WTC11 (cell line): ENCODE data around the gene SLC30A1.
"Not testable (repeated sequence)": the region's sequence is repeated elsewhere in the genome, so short reads cannot be mapped to it uniquely, and the experiment has no call there.

Experiments
- ATF1 ChIP-seq: sonication (generic); formaldehyde crosslinking; IDR thresholded peaks from 2 replicates; pipeline ENCODE4 v1.8.1; 2023; ENCODE audit warnings: mild to moderate bottlenecking, moderate library complexity, missing genetic modification reagents
- CREM ChIP-seq: sonication (generic); formaldehyde crosslinking; IDR thresholded peaks from 2 replicates; pipeline ENCODE4 v1.8.1; 2022; ENCODE audit warnings: mild to moderate bottlenecking, missing genetic modification reagents, moderate library complexity
- KAT7 ChIP-seq: sonication (generic); formaldehyde crosslinking; IDR thresholded peaks from 2 replicates; pipeline ENCODE4 v1.8.1; 2023; ENCODE audit warnings: missing genetic modification reagents, mild to moderate bottlenecking, borderline replicate concordance
- NR2C2 ChIP-seq: sonication (generic); formaldehyde crosslinking; IDR thresholded peaks from 2 replicates; pipeline ENCODE4 v1.8.0; 2022; ENCODE audit warnings: mild to moderate bottlenecking, missing genetic modification reagents
- NR3C1 ChIP-seq: sonication (generic); formaldehyde crosslinking; conservative IDR thresholded peaks from 2 replicates; pipeline ENCODE4 v1.8.1; 2023; ENCODE audit warnings: low read depth, mild to moderate bottlenecking, missing genetic modification reagents
- TEAD4 ChIP-seq: sonication (generic); formaldehyde crosslinking; IDR thresholded peaks from 2 replicates; pipeline ENCODE4 v1.8.0; 2022; ENCODE audit warnings: mild to moderate bottlenecking, missing genetic modification reagents
- ZNF416 ChIP-seq: fragments of 250-450 bp; sonication (Bioruptor Pico); IDR thresholded peaks from 2 replicates; pipeline ENCODE4 v1.9.0; 2021; ENCODE audit warnings: mild to moderate bottlenecking, inconsistent platforms
- TF ChIP-seq, protein P1 (sequence below): fragments of 200-600 bp; IDR thresholded peaks from 2 replicates; pipeline ENCODE4 v1.8.0; 2022; ENCODE audit warnings: antibody characterized with exemption
- TF ChIP-seq, protein P2 (sequence below): sonication (generic); formaldehyde crosslinking; IDR thresholded peaks from 2 replicates; pipeline ENCODE4 v1.8.1; 2022; ENCODE audit warnings: low read depth, missing genetic modification reagents, borderline replicate concordance
- TF ChIP-seq, protein P3 (sequence below): fragments of 250-450 bp; sonication (Bioruptor Pico); IDR thresholded peaks from 2 replicates; pipeline ENCODE4 v2.1.2; 2022; ENCODE audit warnings: mild to moderate bottlenecking, moderate library complexity
- TF ChIP-seq, protein P4 (sequence below): sonication (generic); formaldehyde crosslinking; IDR thresholded peaks from 2 replicates; pipeline ENCODE4 v1.8.0; 2022; ENCODE audit warnings: mild to moderate bottlenecking, missing genetic modification reagents
- TF ChIP-seq, protein P5 (sequence below): sonication (generic); formaldehyde crosslinking; IDR thresholded peaks from 2 replicates; pipeline ENCODE4 v1.8.0; 2022; ENCODE audit warnings: mild to moderate bottlenecking, missing genetic modification reagents

DNA sequence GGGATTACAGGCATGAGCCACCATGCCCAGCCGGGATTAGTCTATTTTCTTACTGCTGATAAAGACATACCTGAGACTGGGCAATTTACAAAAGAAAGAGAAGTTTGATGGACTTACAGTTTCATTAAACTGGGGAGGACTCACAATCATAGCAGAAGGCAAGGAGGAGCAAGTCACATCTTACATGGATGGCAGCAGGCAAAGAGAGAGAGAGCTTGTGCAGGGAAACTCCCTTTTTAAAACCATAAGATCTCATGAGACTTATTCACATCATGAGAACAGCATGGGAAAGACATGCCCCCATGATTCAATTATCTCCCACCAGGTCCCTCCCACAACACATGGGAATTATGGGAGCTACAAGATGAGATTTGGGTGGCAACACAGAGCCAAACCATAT is 38.1 kb downstream of the SLC30A1 start:
- not testable (repeated sequence) for TF ChIP-seq CREM (CRISPR knock-in tag); KAT7 (CRISPR knock-in tag); ZNF416 (CRISPR knock-in tag); ATF1; TEAD4; NR2C2 (CRISPR knock-in tag); NR3C1
- TF ChIP-seq, protein P1, sequence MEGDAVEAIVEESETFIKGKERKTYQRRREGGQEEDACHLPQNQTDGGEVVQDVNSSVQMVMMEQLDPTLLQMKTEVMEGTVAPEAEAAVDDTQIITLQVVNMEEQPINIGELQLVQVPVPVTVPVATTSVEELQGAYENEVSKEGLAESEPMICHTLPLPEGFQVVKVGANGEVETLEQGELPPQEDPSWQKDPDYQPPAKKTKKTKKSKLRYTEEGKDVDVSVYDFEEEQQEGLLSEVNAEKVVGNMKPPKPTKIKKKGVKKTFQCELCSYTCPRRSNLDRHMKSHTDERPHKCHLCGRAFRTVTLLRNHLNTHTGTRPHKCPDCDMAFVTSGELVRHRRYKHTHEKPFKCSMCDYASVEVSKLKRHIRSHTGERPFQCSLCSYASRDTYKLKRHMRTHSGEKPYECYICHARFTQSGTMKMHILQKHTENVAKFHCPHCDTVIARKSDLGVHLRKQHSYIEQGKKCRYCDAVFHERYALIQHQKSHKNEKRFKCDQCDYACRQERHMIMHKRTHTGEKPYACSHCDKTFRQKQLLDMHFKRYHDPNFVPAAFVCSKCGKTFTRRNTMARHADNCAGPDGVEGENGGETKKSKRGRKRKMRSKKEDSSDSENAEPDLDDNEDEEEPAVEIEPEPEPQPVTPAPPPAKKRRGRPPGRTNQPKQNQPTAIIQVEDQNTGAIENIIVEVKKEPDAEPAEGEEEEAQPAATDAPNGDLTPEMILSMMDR, result not testable (repeated sequence)
- TF ChIP-seq, protein P2, sequence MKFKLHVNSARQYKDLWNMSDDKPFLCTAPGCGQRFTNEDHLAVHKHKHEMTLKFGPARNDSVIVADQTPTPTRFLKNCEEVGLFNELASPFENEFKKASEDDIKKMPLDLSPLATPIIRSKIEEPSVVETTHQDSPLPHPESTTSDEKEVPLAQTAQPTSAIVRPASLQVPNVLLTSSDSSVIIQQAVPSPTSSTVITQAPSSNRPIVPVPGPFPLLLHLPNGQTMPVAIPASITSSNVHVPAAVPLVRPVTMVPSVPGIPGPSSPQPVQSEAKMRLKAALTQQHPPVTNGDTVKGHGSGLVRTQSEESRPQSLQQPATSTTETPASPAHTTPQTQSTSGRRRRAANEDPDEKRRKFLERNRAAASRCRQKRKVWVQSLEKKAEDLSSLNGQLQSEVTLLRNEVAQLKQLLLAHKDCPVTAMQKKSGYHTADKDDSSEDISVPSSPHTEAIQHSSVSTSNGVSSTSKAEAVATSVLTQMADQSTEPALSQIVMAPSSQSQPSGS (CRISPR knock-in tag), result not testable (repeated sequence)
- TF ChIP-seq, protein P3, sequence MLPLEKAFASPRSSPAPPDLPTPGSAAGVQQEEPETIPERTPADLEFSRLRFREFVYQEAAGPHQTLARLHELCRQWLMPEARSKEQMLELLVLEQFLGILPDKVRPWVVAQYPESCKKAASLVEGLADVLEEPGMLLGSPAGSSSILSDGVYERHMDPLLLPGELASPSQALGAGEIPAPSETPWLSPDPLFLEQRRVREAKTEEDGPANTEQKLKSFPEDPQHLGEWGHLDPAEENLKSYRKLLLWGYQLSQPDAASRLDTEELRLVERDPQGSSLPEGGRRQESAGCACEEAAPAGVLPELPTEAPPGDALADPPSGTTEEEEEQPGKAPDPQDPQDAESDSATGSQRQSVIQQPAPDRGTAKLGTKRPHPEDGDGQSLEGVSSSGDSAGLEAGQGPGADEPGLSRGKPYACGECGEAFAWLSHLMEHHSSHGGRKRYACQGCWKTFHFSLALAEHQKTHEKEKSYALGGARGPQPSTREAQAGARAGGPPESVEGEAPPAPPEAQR (CRISPR knock-in tag), result not testable (repeated sequence)
- TF ChIP-seq, protein P4, sequence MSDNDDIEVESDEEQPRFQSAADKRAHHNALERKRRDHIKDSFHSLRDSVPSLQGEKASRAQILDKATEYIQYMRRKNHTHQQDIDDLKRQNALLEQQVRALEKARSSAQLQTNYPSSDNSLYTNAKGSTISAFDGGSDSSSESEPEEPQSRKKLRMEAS (CRISPR knock-in tag), result not testable (repeated sequence)
- TF ChIP-seq, protein P5, sequence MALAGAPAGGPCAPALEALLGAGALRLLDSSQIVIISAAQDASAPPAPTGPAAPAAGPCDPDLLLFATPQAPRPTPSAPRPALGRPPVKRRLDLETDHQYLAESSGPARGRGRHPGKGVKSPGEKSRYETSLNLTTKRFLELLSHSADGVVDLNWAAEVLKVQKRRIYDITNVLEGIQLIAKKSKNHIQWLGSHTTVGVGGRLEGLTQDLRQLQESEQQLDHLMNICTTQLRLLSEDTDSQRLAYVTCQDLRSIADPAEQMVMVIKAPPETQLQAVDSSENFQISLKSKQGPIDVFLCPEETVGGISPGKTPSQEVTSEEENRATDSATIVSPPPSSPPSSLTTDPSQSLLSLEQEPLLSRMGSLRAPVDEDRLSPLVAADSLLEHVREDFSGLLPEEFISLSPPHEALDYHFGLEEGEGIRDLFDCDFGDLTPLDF, result not testable (repeated sequence)
